Epithelial cell of esophagus (primary cell): Measurements from ENCODE around the gene CIB4.

Experiments
- DNase-seq: peaks from one replicate; pipeline ENCODE4 v3.0.0; 2010; ENCODE audit warnings: low read depth
- H3K4me3 ChIP-seq: 2 replicates; pipeline ENCODE4 v1.5.1; 2011; ENCODE audit warnings: mild to moderate bottlenecking, low read length, control low read depth
- CTCF ChIP-seq: IDR thresholded peaks from 2 replicates; pipeline ENCODE4 v1.5.1; 2011; ENCODE audit warnings: low read depth, mild to moderate bottlenecking, low read length, control low read depth, inconsistent platforms; ENCODE audit not compliant: insufficient read depth; ENCODE audit errors: missing control alignments

Gene CIB4

DNA sequence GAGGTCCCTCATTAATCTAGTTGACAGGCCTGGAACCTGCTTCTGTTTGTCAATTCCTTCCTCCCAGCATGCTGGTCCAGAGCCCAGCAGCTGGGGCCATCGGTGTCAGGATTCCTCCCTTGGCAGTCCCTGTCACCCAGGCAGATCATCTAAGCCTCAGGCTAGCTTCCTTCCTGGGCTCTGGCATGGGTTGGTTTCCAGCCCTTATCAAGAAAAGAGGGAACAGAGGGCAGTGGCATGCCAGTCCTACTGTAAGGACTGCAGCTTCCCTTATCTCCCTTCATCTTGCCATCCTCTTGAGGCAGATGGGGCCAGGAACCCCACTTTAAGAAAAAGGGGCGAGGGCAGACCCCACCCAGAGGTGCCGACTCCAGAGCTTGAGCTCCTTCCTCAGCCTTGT is 40.5 kb upstream of the CIB4 start:
- DNase-seq, result no peak
- TF ChIP-seq CTCF, result no peak
- H3K4me3 ChIP-seq, result no peak overlapping the region

DNA sequence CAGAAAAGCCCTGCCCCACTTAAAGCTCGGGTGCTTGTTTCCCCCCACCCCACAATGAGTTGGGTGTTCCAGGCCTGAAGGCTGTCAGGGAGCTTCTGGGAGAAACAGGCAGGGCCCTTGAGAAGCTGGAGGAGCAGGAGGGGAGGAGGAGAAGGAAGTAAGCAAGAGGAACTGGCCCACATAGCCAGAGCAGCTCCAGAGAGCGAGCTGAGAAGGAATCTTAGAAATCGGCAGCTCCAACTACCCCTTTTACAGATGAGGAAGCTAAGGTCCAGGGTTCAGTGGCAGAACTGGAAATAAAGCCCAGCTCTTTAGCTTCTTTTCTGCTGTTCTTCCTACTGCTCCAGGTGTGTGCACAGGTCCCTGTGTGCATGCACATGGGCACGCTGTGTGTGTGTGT is 38.7 kb upstream of the CIB4 start:
- DNase-seq, result no peak

DNA sequence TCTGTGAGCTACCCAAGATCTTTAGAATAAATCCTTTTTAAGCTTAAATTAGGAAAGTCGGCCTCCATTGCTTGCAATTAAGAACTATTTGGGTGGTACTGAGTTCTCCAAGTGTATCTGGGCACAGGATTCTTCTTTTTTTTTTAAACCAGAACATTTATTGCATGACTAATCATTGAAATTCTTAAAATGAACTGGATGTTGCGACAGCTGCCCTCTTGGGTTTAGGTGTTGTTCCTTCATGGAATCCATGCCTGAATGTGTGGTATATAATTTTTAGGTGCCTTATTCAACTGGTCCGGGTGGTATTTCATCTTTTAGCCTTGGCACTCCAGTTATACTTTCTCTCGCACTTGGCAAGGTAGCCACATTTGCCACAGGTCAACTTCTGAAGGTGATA is 36.9 kb upstream of the CIB4 start:
- DNase-seq, result no peak
- TF ChIP-seq CTCF, result no peak

More for the DNA sequence above, 38.7 kb upstream of the CIB4 start:
- no peak overlapping the region for H3K4me3 ChIP-seq
- no peak for TF ChIP-seq CTCF

DNA sequence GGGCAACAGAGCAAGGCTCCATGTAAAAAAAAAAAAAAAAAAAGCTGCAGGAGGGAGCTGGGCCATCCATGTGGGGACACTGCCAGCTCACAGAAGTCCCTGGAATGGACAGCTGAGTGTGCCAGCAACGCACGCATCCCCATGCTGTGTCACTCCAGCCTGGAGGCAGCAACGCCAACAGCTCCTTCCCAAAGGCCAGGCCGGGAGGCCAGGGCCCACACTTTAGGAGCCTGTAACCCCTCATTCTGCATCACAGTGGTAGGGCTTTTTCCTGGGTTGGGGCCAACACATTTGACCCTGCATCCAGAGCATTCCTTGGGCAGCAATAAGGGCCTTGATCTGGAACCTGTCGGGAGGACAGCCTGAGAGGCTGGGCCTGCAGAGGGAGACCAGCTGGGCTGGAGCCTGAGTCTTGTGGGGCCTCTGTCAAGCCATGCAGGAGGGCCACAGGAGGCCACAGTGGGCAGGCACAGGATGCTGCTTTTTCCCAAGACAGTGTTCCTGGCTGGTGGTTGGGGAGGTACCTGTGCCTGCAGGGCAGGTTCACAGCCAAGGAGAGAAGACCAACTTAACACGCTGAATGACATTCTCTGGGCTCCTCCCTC is 34.6 kb upstream of the CIB4 start:
- no peak for DNase-seq
- no peak for TF ChIP-seq CTCF
- no peak overlapping the region for H3K4me3 ChIP-seq

More for the DNA sequence above, 36.9 kb upstream of the CIB4 start:
- H3K4me3 ChIP-seq, result no peak overlapping the region

GRCh38 chr2:26674771-26675170 is 33.6 kb upstream of the CIB4 start:
- no peak overlapping the region for H3K4me3 ChIP-seq
- no peak for DNase-seq
- no peak for TF ChIP-seq CTCF

DNA sequence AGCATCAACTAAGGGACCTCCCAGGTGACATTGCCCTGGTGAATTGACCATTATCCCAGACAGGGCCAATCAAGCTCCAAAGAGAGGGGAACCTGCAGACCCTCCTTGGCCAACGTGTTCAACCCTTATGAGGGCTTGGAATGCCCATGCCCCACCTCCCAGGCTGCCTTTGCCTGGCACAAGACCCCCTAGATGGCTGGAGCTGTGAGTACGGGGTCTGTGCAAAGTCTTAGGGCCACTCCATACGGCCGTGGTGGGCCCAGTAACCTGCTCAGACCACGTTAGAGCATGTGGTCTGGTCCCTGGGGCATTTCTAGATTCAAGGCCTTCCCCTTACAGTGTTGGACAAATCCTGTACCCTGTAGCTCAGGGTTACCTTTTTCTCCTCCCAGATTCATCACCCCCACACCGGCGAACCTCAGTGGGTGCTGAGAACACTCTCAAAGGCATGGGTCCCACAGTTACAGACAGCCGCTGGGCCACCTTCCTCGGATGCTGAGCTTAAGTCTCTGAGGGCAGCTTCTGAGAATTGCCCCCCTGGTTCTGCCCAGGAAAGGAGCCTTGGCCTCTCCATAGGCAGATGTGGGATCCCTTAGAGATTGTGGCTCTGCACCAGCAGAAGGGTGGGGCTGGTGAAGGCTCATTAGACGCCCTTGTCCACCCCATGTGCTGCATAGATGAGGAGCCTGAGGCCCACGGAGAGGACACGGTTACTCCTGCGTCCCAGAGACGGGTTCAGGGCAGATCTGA is 33.0 kb upstream of the CIB4 start:
- no peak overlapping the region for H3K4me3 ChIP-seq
- no peak for DNase-seq
- TF ChIP-seq CTCF, result no peak
